ENCODE data around the gene TRAF3IP3.

DNA sequence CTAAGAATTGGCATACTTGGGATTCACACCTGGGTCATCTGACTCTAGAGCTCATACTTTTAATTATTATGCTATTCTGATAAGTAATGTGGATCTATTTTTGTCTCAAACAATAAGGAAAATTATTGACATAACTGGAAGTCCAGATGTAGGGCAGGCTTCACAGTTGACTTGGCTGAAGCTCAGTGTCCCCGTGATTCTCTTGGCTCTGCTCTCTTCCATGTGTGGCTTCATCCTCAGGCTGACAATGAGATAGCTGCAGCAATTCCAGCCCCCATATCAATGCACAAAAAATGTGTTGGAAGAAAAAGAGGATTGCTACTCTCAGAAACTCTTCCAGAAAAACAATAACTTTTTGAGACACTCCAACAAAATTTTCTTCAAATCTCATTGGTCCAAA lies 27.4 kb upstream of the TRAF3IP3 start:
- TF ChIP-seq EZH2 (IDR thresholded peaks at IDR 0.05; ENCODE audit: borderline replicate concordance, low read length) = no peak
- TF ChIP-seq, protein P1, sequence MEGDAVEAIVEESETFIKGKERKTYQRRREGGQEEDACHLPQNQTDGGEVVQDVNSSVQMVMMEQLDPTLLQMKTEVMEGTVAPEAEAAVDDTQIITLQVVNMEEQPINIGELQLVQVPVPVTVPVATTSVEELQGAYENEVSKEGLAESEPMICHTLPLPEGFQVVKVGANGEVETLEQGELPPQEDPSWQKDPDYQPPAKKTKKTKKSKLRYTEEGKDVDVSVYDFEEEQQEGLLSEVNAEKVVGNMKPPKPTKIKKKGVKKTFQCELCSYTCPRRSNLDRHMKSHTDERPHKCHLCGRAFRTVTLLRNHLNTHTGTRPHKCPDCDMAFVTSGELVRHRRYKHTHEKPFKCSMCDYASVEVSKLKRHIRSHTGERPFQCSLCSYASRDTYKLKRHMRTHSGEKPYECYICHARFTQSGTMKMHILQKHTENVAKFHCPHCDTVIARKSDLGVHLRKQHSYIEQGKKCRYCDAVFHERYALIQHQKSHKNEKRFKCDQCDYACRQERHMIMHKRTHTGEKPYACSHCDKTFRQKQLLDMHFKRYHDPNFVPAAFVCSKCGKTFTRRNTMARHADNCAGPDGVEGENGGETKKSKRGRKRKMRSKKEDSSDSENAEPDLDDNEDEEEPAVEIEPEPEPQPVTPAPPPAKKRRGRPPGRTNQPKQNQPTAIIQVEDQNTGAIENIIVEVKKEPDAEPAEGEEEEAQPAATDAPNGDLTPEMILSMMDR (conservative IDR thresholded peaks at IDR 0.05 in 1 of 2, IDR thresholded peaks at IDR 0.05 in 1 of 2; ENCODE audit: extremely low read depth in 1 of 2, insufficient read depth in 1 of 2, low read depth in 1 of 2, low read length in 2 of 2) = no peak

All from mammary epithelial cell (primary cell).